Measurements from ENCODE around the gene PLXNA4. TPM values are rescaled to one million over a fixed set of nuclear protein-coding genes. Genes with fewer than 3 reads are reported as not detected.

PLXNA4 gene
- total and polyA plus RNA-seq, 9 of the 15 experiments (the other 6 are each of a cell fraction or from before 2014, with no cell fraction given), result under 0.01 to 0.09 TPM; not detected in 7

DNA sequence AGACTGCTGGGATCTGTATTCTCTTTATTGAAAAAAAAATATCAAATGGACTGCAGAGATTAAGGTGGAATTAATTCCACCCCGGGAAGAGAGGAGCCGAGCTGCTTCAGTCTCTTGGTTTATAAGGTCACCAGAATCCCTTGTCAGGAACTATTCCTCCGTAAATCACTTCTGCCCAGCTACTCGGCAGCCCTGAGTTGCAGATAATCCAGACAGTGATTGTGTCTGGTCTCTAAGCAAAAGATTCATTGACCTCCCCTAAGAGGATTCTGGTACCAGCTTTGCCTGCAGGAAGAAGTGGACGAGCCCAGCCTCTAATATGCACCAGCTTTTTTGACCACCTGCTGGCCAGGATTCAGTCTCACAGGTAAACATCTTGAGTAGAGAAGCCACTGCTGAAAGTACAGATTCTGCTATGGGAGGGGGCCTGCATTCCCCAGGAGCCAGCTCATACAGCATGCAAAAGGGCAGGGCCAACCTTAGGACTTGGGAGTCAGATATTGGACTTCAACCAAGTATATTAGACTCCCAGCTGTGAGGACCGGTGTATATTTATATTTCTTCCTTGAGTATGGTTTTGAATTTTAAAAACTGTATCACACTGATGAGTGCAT is 27.1 kb upstream of the PLXNA4 start (continued):
- TF ChIP-seq, protein P1, sequence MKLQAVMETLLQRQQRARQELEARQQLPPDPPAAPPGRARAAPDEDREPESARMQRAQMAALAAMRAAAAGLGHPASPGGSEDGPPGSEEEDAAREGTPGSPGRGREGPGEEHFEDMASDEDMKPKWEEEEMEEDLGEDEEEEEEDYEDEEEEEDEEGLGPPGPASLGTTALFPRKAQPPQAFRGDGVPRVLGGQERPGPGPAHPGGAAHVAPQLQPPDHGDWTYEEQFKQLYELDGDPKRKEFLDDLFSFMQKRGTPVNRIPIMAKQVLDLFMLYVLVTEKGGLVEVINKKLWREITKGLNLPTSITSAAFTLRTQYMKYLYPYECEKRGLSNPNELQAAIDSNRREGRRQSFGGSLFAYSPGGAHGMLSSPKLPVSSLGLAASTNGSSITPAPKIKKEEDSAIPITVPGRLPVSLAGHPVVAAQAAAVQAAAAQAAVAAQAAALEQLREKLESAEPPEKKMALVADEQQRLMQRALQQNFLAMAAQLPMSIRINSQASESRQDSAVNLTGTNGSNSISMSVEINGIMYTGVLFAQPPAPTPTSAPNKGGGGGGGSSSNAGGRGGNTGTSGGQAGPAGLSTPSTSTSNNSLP (IDR thresholded peaks at IDR 0.05; ENCODE audit: borderline replicate concordance, low read depth, low read length), result no peak
- TF ChIP-seq ELF2 (CRISPR knock-in tag; IDR thresholded peaks at IDR 0.05) (no peak), PHF8 (IDR thresholded peaks at IDR 0.05; ENCODE audit: borderline replicate concordance, low read length) (no peak), LEF1 (IDR thresholded peaks at IDR 0.05) (no peak), WHSC1 (IDR thresholded peaks at IDR 0.05; ENCODE audit: low read length) (no peak), BDP1 (IDR thresholded peaks at IDR 0.05; ENCODE audit: insufficient read depth, insufficient read length) (no peak), ZNF717 (CRISPR knock-in tag; IDR thresholded peaks at IDR 0.05) (no peak)

DNA sequence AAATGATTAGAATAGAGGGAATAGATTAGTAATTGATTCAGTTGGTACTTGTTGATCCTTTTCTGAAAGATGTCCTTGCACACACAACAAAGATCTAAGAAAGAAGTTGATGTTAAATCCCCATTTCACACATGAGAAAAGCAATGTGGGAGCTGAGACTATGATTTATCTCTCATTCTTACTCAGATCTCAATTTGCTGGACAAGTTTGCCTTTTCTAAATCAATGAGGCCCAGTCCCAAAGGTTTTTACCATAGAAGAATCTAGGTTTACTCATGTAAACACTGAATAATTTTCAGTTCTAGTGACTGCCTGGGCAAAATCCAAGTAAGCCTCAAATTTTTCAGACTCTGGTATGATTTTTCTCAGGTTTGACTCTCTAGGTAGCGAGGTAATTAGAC is 25.5 kb upstream of the PLXNA4 start:
- H3K9me1 ChIP-seq (ENCODE audit: control insufficient read depth, insufficient read depth, low read length), result no peaks in the 10 kb centered on the region
- no peaks in the 10 kb centered on the region for H3K4me1 ChIP-seq (replicated peaks in 1 of 2; ENCODE audit: control insufficient read depth in 2 of 2, insufficient read depth in 2 of 2, low read length in 2 of 2)
- no peak overlapping the region for H3K27ac ChIP-seq (ENCODE audit: extremely low read depth, low read depth, low read length)
- H3K79me2 ChIP-seq (ENCODE audit: control insufficient read depth, insufficient read depth, low read length), result no peaks in the 10 kb centered on the region
- H3K27me3 ChIP-seq (ENCODE audit: control insufficient read depth in 2 of 2, insufficient read depth in 2 of 2, low read length in 2 of 2), result peaks cover 3 to 5% of the 10 kb centered on the region in 2 experiments; a peak in 3 of 5 replicates
- ChIA-PET POLR2A (no interaction called here), CTCF (ENCODE audit: low intra/inter-chr PET ratio) (no interaction called here)
- WGBS (ENCODE audit: insufficient coverage, low coverage, missing lambda C conversion rate), result 0% methylated on average over 1 of the region's 1 CpG
- no peaks in the 10 kb centered on the region for H3K9me3 ChIP-seq (replicated peaks; ENCODE audit: control insufficient read depth, insufficient read depth, low read depth, low read length)
- BruUV-seq (replicated peaks), result no TSS peak
- no peaks in the 10 kb centered on the region for H3K36me3 ChIP-seq (ENCODE audit: control insufficient read depth, insufficient read depth, low read length)
- FAIRE-seq (no peak), DNase-seq (ENCODE audit: extremely low read depth in 1 of 4, low spot score in 3 of 4) (no peak), ATAC-seq (no peak)
- H3K4me2 ChIP-seq (ENCODE audit: insufficient read depth, low read length), result no peak overlapping the region
- intact Hi-C loops (cut with micrococcal nuclease), result no loop called here
- in situ Hi-C loops (cut with MboI), result no loop called here
- H3K4me3 ChIP-seq, result no peak overlapping the region
- no peak overlapping the region for H3K9ac ChIP-seq (ENCODE audit: insufficient read depth in 1 of 2, low read depth in 2 of 2, low read length in 2 of 2)
- 0 out of 2 replicates have a peak, but pooled peaks cover 4% of the 10 kb centered on the region for H4K20me1 ChIP-seq (replicated peaks; ENCODE audit: control insufficient read depth, insufficient read depth, low read length)
- H2AFZ ChIP-seq (ENCODE audit: low read depth, low read length), result no peak overlapping the region
- TF ChIP-seq ARHGAP35 (IDR thresholded peaks at IDR 0.05; ENCODE audit: partially characterized antibody) (no peak), KHSRP (IDR thresholded peaks at IDR 0.05) (no peak), NFRKB (IDR thresholded peaks at IDR 0.05; ENCODE audit: low read depth) (no peak), RBM22 (IDR thresholded peaks at IDR 0.05; ENCODE audit: low read depth, low read length, poor library complexity, severe bottlenecking) (no peak), ILF3 (IDR thresholded peaks at IDR 0.05; ENCODE audit: borderline replicate concordance) (no peak), RCOR1 (IDR thresholded peaks at IDR 0.05; ENCODE audit: borderline replicate concordance in 1 of 2, low read depth in 2 of 2, low read length in 2 of 2) (no peak), PURB (CRISPR knock-in tag; IDR thresholded peaks at IDR 0.05; ENCODE audit: low read depth) (no peak)
- TF ChIP-seq, protein P2, sequence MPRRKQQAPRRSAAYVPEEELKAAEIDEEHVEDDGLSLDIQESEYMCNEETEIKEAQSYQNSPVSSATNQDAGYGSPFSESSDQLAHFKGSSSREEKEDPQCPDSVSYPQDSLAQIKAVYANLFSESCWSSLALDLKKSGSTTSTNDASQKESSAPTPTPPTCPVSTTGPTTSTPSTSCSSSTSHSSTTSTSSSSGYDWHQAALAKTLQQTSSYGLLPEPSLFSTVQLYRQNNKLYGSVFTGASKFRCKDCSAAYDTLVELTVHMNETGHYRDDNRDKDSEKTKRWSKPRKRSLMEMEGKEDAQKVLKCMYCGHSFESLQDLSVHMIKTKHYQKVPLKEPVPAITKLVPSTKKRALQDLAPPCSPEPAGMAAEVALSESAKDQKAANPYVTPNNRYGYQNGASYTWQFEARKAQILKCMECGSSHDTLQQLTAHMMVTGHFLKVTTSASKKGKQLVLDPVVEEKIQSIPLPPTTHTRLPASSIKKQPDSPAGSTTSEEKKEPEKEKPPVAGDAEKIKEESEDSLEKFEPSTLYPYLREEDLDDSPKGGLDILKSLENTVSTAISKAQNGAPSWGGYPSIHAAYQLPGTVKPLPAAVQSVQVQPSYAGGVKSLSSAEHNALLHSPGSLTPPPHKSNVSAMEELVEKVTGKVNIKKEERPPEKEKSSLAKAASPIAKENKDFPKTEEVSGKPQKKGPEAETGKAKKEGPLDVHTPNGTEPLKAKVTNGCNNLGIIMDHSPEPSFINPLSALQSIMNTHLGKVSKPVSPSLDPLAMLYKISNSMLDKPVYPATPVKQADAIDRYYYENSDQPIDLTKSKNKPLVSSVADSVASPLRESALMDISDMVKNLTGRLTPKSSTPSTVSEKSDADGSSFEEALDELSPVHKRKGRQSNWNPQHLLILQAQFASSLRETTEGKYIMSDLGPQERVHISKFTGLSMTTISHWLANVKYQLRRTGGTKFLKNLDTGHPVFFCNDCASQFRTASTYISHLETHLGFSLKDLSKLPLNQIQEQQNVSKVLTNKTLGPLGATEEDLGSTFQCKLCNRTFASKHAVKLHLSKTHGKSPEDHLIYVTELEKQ (CRISPR knock-in tag; IDR thresholded peaks at IDR 0.05), result no peak
